ENCODE measurements around the gene TCFL5. TPM values are rescaled to one million over a fixed set of nuclear protein-coding genes. Genes with fewer than 3 reads are reported as not detected.

The TCFL5 gene
- total and polyA plus RNA-seq, 2 donors (not counting 3 experiments of a cell fraction or from before 2014, with no cell fraction given), result 4.4 to 11.1 TPM

GRCh38 chr20:62829231-62830230, 32.1 kb downstream of the TCFL5 start:
- Histone ChIP-seq H3K4me1 (ENCODE audit: control insufficient read depth, extremely low read depth, insufficient read depth, low read length) (no peaks in the 10 kb centered on the region), H3K4me3 (replicated peaks in 1 of 3; ENCODE audit: insufficient read depth in 1 of 3, low read depth in 1 of 3, low read length in 3 of 3) (no peak overlapping the region), H3K9ac (replicated peaks; ENCODE audit: extremely low read depth, insufficient read depth, low read length) (no peak overlapping the region), H2AFZ (ENCODE audit: low read depth, low read length) (no peak overlapping the region), H3K4me2 (ENCODE audit: insufficient read depth, low read length) (no peak overlapping the region), H3K27me3 (ENCODE audit: control insufficient read depth in 2 of 2, insufficient read depth in 2 of 2, low read length in 2 of 2) (no peaks in the 10 kb centered on the region), H3K9me1 (replicated peaks; ENCODE audit: control insufficient read depth, extremely low read depth, insufficient read depth, low read length) (no peaks in the 10 kb centered on the region), H3K27ac (ENCODE audit: insufficient read depth, low read depth, low read length) (no peak overlapping the region), H3K36me3 (ENCODE audit: control insufficient read depth in 2 of 2, extremely low read depth in 1 of 2, insufficient read depth in 2 of 2, low read length in 2 of 2) (no peaks in the 10 kb centered on the region), H3K9me3 (replicated peaks; ENCODE audit: control insufficient read depth, insufficient read depth, low read length) (no peaks in the 10 kb centered on the region), H3K79me2 (ENCODE audit: control insufficient read depth, insufficient read depth, low read length) (no peaks in the 10 kb centered on the region), H4K20me1 (replicated peaks; ENCODE audit: control insufficient read depth, extremely low read depth, insufficient read depth, low read length) (no peaks in the 10 kb centered on the region)
- BruUV-seq (replicated peaks), result no TSS peak
- dilution Hi-C loops (cut with MboI; ENCODE audit: extremely low pct_ligation_motif_present, low sequenced_read_pairs) (no loop called here), intact Hi-C loops (cut with micrococcal nuclease) (no loop called here)
- ChIA-PET CTCF (interaction anchor here (1.0 kb wide), 1 partner anchor 21 kb away, joined by 3 read pairs; no protein-coding TSS in a partner anchor), POLR2A (no interaction called here)
- DNase-seq (ENCODE audit: low read depth, low spot score) (no peak), FAIRE-seq (no peak)
- TF ChIP-seq EZH2 (IDR thresholded peaks at IDR 0.05; ENCODE audit: borderline replicate concordance, low read depth, low read length, severe bottlenecking) (no peak), POLR2AphosphoS5 (IDR thresholded peaks at IDR 0.05; ENCODE audit: insufficient read depth, low read depth, low read length) (no peak), JUN (IDR thresholded peaks at IDR 0.05; ENCODE audit: borderline replicate concordance, insufficient read depth, insufficient read length, low read depth) (no peak), FOS (IDR thresholded peaks at IDR 0.05; ENCODE audit: borderline replicate concordance, insufficient read depth, low read length) (no peak), MYC (IDR thresholded peaks at IDR 0.05; ENCODE audit: low read depth, low read length) (no peak), POLR2A (IDR thresholded peaks at IDR 0.05; ENCODE audit: low read depth, low read length) (no peak), GATA2 (IDR thresholded peaks at IDR 0.05; ENCODE audit: insufficient read depth, insufficient read length, low read depth, low read length) (no peak)
- TF ChIP-seq, protein P1, sequence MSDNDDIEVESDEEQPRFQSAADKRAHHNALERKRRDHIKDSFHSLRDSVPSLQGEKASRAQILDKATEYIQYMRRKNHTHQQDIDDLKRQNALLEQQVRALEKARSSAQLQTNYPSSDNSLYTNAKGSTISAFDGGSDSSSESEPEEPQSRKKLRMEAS (IDR thresholded peaks at IDR 0.05; ENCODE audit: insufficient read depth, insufficient read length), result no peak
- TF ChIP-seq, protein P2, sequence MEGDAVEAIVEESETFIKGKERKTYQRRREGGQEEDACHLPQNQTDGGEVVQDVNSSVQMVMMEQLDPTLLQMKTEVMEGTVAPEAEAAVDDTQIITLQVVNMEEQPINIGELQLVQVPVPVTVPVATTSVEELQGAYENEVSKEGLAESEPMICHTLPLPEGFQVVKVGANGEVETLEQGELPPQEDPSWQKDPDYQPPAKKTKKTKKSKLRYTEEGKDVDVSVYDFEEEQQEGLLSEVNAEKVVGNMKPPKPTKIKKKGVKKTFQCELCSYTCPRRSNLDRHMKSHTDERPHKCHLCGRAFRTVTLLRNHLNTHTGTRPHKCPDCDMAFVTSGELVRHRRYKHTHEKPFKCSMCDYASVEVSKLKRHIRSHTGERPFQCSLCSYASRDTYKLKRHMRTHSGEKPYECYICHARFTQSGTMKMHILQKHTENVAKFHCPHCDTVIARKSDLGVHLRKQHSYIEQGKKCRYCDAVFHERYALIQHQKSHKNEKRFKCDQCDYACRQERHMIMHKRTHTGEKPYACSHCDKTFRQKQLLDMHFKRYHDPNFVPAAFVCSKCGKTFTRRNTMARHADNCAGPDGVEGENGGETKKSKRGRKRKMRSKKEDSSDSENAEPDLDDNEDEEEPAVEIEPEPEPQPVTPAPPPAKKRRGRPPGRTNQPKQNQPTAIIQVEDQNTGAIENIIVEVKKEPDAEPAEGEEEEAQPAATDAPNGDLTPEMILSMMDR (IDR thresholded peaks at IDR 0.05; ENCODE audit: extremely low read depth in 1 of 2, insufficient read depth in 1 of 2, low read depth in 1 of 2, low read length in 2 of 2), result no peak

Measured in endothelial cell of umbilical vein (primary cell).